Measurements from ENCODE around the gene TASP1.
"Not testable (repeated sequence)": the region's sequence is repeated elsewhere in the genome, so short reads cannot be mapped to it uniquely, and the experiment has no call there.

TASP1 gene

GRCh38 chr20:13648291-13649228 is 9.8 kb upstream of the TASP1 start:
- DNase-seq, result no peak

- no peak for DNase-seq
These were observed 5.3 kb upstream of the TASP1 start for GRCh38 chr20:13644010-13644409.

- DNase-seq, result no peak
These were observed 392 bp upstream of the TASP1 start for GRCh38 chr20:13639150-13639497.

- DNase-seq, result no peak
These were observed 603 bp downstream of the TASP1 start for GRCh38 chr20:13638162-13638495.

- DNase-seq, result no peak
These were observed 6.3 kb downstream of the TASP1 start for GRCh38 chr20:13632431-13632830.

- not testable (repeated sequence) for DNase-seq
These were observed 11.2 kb downstream of the TASP1 start for GRCh38 chr20:13627525-13627924.

- DNase-seq, result no peak
These were observed 12.0 kb downstream of the TASP1 start for GRCh38 chr20:13626724-13627123.

GRCh38 chr20:13625304-13625979 is 13.3 kb downstream of the TASP1 start:
- no peak for DNase-seq

GRCh38 chr20:13619415-13619814 is 19.3 kb downstream of the TASP1 start:
- not testable (repeated sequence) for DNase-seq

- not testable (repeated sequence) for DNase-seq
These were observed 20.3 kb downstream of the TASP1 start for GRCh38 chr20:13618456-13618855.

GRCh38 chr20:13617585-13617984 is 21.1 kb downstream of the TASP1 start:
- not testable (repeated sequence) for DNase-seq

GRCh38 chr20:13616713-13617112 is 22.0 kb downstream of the TASP1 start:
- DNase-seq, result not testable (repeated sequence)

GRCh38 chr20:13613917-13614316 is 24.8 kb downstream of the TASP1 start:
- DNase-seq, result no peak

- no peak for DNase-seq
These were observed 27.1 kb downstream of the TASP1 start for GRCh38 chr20:13611611-13612125.

- no peak for DNase-seq
These were observed 28.5 kb downstream of the TASP1 start for GRCh38 chr20:13610184-13610583.

GRCh38 chr20:13608066-13608465 is 30.7 kb downstream of the TASP1 start:
- DNase-seq, result no peak

GRCh38 chr20:13593423-13593822 is 45.3 kb downstream of the TASP1 start:
- DNase-seq, result not testable (repeated sequence)

GRCh38 chr20:13588049-13588448 is 50.7 kb downstream of the TASP1 start:
- no peak for DNase-seq

GRCh38 chr20:13587370-13587769 is 51.4 kb downstream of the TASP1 start:
- DNase-seq, result no peak

GRCh38 chr20:13586133-13586532 is 52.6 kb downstream of the TASP1 start:
- no peak for DNase-seq

GRCh38 chr20:13581451-13581850 is 57.3 kb downstream of the TASP1 start:
- DNase-seq, result no peak

- no peak for DNase-seq
These were observed 58.0 kb downstream of the TASP1 start for GRCh38 chr20:13580707-13581106.

GRCh38 chr20:13574071-13574470 is 64.7 kb downstream of the TASP1 start:
- no peak for DNase-seq

GRCh38 chr20:13571662-13572061 is 67.1 kb downstream of the TASP1 start:
- no peak for DNase-seq

Data from T-helper 9 cell (primary cell).